GM12874 (cell line): ENCODE data around the gene MALRD1.

Source experiments
- CTCF ChIP-seq: IDR thresholded peaks from 2 replicates; pipeline ENCODE4 v1.5.1; 2011; ENCODE audit warnings: low read depth, mild to moderate bottlenecking, control low read depth, low read length, moderate library complexity; ENCODE audit not compliant: insufficient read depth

MALRD1 gene

GRCh38 chr10:19634163-19634562 lies 585.6 kb downstream of the MALRD1 start:
- TF ChIP-seq CTCF: no peak

GRCh38 chr10:19638182-19638895 lies 589.7 kb downstream of the MALRD1 start:
- TF ChIP-seq CTCF: no peak

GRCh38 chr10:19638896-19639233 lies 590.3 kb downstream of the MALRD1 start:
- no peak for TF ChIP-seq CTCF

GRCh38 chr10:19640566-19641263 lies 592.1 kb downstream of the MALRD1 start:
- no peak for TF ChIP-seq CTCF

- no peak for TF ChIP-seq CTCF
Measured at GRCh38 chr10:19651549-19651948, 602.9 kb downstream of the MALRD1 start.

GRCh38 chr10:19652750-19653149 lies 604.1 kb downstream of the MALRD1 start:
- no peak for TF ChIP-seq CTCF

- no peak for TF ChIP-seq CTCF
Measured at GRCh38 chr10:19653931-19654330, 605.3 kb downstream of the MALRD1 start.
